ENCODE data around the gene CCDC171.
"Not testable (repeated sequence)": the region's sequence is repeated elsewhere in the genome, so short reads cannot be mapped to it uniquely, and the experiment has no call there.

The CCDC171 gene

GRCh38 chr9:15763371-15763770, 210.5 kb downstream of the CCDC171 start:
- no peaks in the 10 kb centered on the region for H3K4me1 ChIP-seq (ENCODE audit: control insufficient read depth, insufficient read depth, low read length)
- no peaks in the 10 kb centered on the region for H3K36me3 ChIP-seq (ENCODE audit: control insufficient read depth, insufficient read depth, low read length)
- H3K4me3 ChIP-seq (ENCODE audit: low read depth, low read length): no peak overlapping the region
- no peaks in the 10 kb centered on the region for H3K27me3 ChIP-seq (ENCODE audit: control insufficient read depth, insufficient read depth, low read length)
- H3K9ac ChIP-seq (ENCODE audit: low read depth, low read length): no peak overlapping the region
- H3K27ac ChIP-seq (ENCODE audit: low read depth, low read length): no peak overlapping the region
- no peaks in the 10 kb centered on the region for H3K9me3 ChIP-seq (ENCODE audit: control insufficient read depth, insufficient read depth, low read length)

GRCh38 chr9:15764131-15764530, 211.3 kb downstream of the CCDC171 start:
- Histone ChIP-seq H3K4me1 (ENCODE audit: control insufficient read depth, insufficient read depth, low read length) (no peaks in the 10 kb centered on the region), H3K9ac (ENCODE audit: low read depth, low read length) (no peak overlapping the region), H3K27me3 (ENCODE audit: control insufficient read depth, insufficient read depth, low read length) (no peaks in the 10 kb centered on the region), H3K36me3 (ENCODE audit: control insufficient read depth, insufficient read depth, low read length) (no peaks in the 10 kb centered on the region), H3K27ac (ENCODE audit: low read depth, low read length) (no peak overlapping the region), H3K9me3 (ENCODE audit: control insufficient read depth, insufficient read depth, low read length) (no peaks in the 10 kb centered on the region), H3K4me3 (ENCODE audit: low read depth, low read length) (no peak overlapping the region)

GRCh38 chr9:15769547-15769946, 216.7 kb downstream of the CCDC171 start:
- H3K27ac ChIP-seq (ENCODE audit: low read depth, low read length): no peak overlapping the region

GRCh38 chr9:15778861-15779260, 226.0 kb downstream of the CCDC171 start:
- H3K9ac ChIP-seq (ENCODE audit: low read depth, low read length): no peak overlapping the region
- H3K36me3 ChIP-seq (ENCODE audit: control insufficient read depth, insufficient read depth, low read length): no peaks in the 10 kb centered on the region
- no peaks in the 10 kb centered on the region for H3K4me1 ChIP-seq (ENCODE audit: control insufficient read depth, insufficient read depth, low read length)
- H3K27me3 ChIP-seq (ENCODE audit: control insufficient read depth, insufficient read depth, low read length): no peaks in the 10 kb centered on the region
- H3K27ac ChIP-seq (ENCODE audit: low read depth, low read length): no peak overlapping the region
- H3K9me3 ChIP-seq (ENCODE audit: control insufficient read depth, insufficient read depth, low read length): no peaks in the 10 kb centered on the region
- H3K4me3 ChIP-seq (ENCODE audit: low read depth, low read length): no peak overlapping the region

More at GRCh38 chr9:15769547-15769946, 216.7 kb downstream of the CCDC171 start:
- Histone ChIP-seq H3K4me1 (ENCODE audit: control insufficient read depth, insufficient read depth, low read length) (no peaks in the 10 kb centered on the region), H3K27me3 (ENCODE audit: control insufficient read depth, insufficient read depth, low read length) (no peaks in the 10 kb centered on the region), H3K4me3 (ENCODE audit: low read depth, low read length) (no peak overlapping the region), H3K36me3 (ENCODE audit: control insufficient read depth, insufficient read depth, low read length) (no peaks in the 10 kb centered on the region), H3K9ac (ENCODE audit: low read depth, low read length) (no peak overlapping the region), H3K9me3 (ENCODE audit: control insufficient read depth, insufficient read depth, low read length) (no peaks in the 10 kb centered on the region)

- Histone ChIP-seq H3K4me3 (ENCODE audit: low read depth, low read length) (no peak overlapping the region), H3K36me3 (ENCODE audit: control insufficient read depth, insufficient read depth, low read length) (no peaks in the 10 kb centered on the region), H3K9me3 (ENCODE audit: control insufficient read depth, insufficient read depth, low read length) (no peaks in the 10 kb centered on the region), H3K4me1 (ENCODE audit: control insufficient read depth, insufficient read depth, low read length) (no peaks in the 10 kb centered on the region), H3K9ac (ENCODE audit: low read depth, low read length) (no peak overlapping the region), H3K27me3 (ENCODE audit: control insufficient read depth, insufficient read depth, low read length) (no peaks in the 10 kb centered on the region), H3K27ac (ENCODE audit: low read depth, low read length) (no peak overlapping the region)
These were observed 229.3 kb downstream of the CCDC171 start for GRCh38 chr9:15782106-15782505.

GRCh38 chr9:15785584-15785983, 232.7 kb downstream of the CCDC171 start:
- Histone ChIP-seq H3K4me3 (ENCODE audit: low read depth, low read length) (no peak overlapping the region), H3K27me3 (ENCODE audit: control insufficient read depth, insufficient read depth, low read length) (no peaks in the 10 kb centered on the region), H3K9me3 (ENCODE audit: control insufficient read depth, insufficient read depth, low read length) (no peaks in the 10 kb centered on the region), H3K4me1 (ENCODE audit: control insufficient read depth, insufficient read depth, low read length) (no peaks in the 10 kb centered on the region), H3K27ac (ENCODE audit: low read depth, low read length) (no peak overlapping the region), H3K9ac (ENCODE audit: low read depth, low read length) (no peak overlapping the region), H3K36me3 (ENCODE audit: control insufficient read depth, insufficient read depth, low read length) (no peaks in the 10 kb centered on the region)

- Histone ChIP-seq H3K4me3 (ENCODE audit: low read depth, low read length) (no peak overlapping the region), H3K27ac (ENCODE audit: low read depth, low read length) (no peak overlapping the region), H3K36me3 (ENCODE audit: control insufficient read depth, insufficient read depth, low read length) (no peaks in the 10 kb centered on the region)
These were observed 233.8 kb downstream of the CCDC171 start for GRCh38 chr9:15786616-15787015.

GRCh38 chr9:15810219-15810899, 257.5 kb downstream of the CCDC171 start:
- H3K36me3 ChIP-seq (ENCODE audit: control insufficient read depth, insufficient read depth, low read length); H3K27me3 ChIP-seq (ENCODE audit: control insufficient read depth, insufficient read depth, low read length); H3K4me1 ChIP-seq (ENCODE audit: control insufficient read depth, insufficient read depth, low read length); H3K27ac ChIP-seq (ENCODE audit: low read depth, low read length); H3K9ac ChIP-seq (ENCODE audit: low read depth, low read length); H3K4me3 ChIP-seq (ENCODE audit: low read depth, low read length): not testable (repeated sequence)
- H3K9me3 ChIP-seq (ENCODE audit: control insufficient read depth, insufficient read depth, low read length): peaks cover 19% of the 10 kb centered on the region

More at GRCh38 chr9:15786616-15787015, 233.8 kb downstream of the CCDC171 start:
- Histone ChIP-seq H3K9ac (ENCODE audit: low read depth, low read length) (no peak overlapping the region), H3K4me1 (ENCODE audit: control insufficient read depth, insufficient read depth, low read length) (no peaks in the 10 kb centered on the region), H3K27me3 (ENCODE audit: control insufficient read depth, insufficient read depth, low read length) (no peaks in the 10 kb centered on the region), H3K9me3 (ENCODE audit: control insufficient read depth, insufficient read depth, low read length) (no peaks in the 10 kb centered on the region)

GRCh38 chr9:15813076-15813475, 260.2 kb downstream of the CCDC171 start:
- Histone ChIP-seq H3K36me3 (ENCODE audit: control insufficient read depth, insufficient read depth, low read length) (no peaks in the 10 kb centered on the region), H3K27me3 (ENCODE audit: control insufficient read depth, insufficient read depth, low read length) (no peaks in the 10 kb centered on the region), H3K4me1 (ENCODE audit: control insufficient read depth, insufficient read depth, low read length) (no peaks in the 10 kb centered on the region), H3K9ac (ENCODE audit: low read depth, low read length) (no peak overlapping the region), H3K4me3 (ENCODE audit: low read depth, low read length) (no peak overlapping the region), H3K27ac (ENCODE audit: low read depth, low read length) (no peak overlapping the region), H3K9me3 (ENCODE audit: control insufficient read depth, insufficient read depth, low read length) (peaks cover 21% of the 10 kb centered on the region)

- no peaks in the 10 kb centered on the region for H3K4me1 ChIP-seq (ENCODE audit: control insufficient read depth, insufficient read depth, low read length)
- H3K27me3 ChIP-seq (ENCODE audit: control insufficient read depth, insufficient read depth, low read length): no peaks in the 10 kb centered on the region
- H3K4me3 ChIP-seq (ENCODE audit: low read depth, low read length): no peak overlapping the region
- no peaks in the 10 kb centered on the region for H3K9me3 ChIP-seq (ENCODE audit: control insufficient read depth, insufficient read depth, low read length)
- no peaks in the 10 kb centered on the region for H3K36me3 ChIP-seq (ENCODE audit: control insufficient read depth, insufficient read depth, low read length)
- H3K9ac ChIP-seq (ENCODE audit: low read depth, low read length): no peak overlapping the region
- no peak overlapping the region for H3K27ac ChIP-seq (ENCODE audit: low read depth, low read length)
These were observed 271.5 kb downstream of the CCDC171 start for GRCh38 chr9:15824310-15824709.

- H3K4me1 ChIP-seq (ENCODE audit: control insufficient read depth, insufficient read depth, low read length): no peaks in the 10 kb centered on the region
- H3K27me3 ChIP-seq (ENCODE audit: control insufficient read depth, insufficient read depth, low read length): no peaks in the 10 kb centered on the region
- no peaks in the 10 kb centered on the region for H3K36me3 ChIP-seq (ENCODE audit: control insufficient read depth, insufficient read depth, low read length)
- H3K4me3 ChIP-seq (ENCODE audit: low read depth, low read length): no peak overlapping the region
- H3K27ac ChIP-seq (ENCODE audit: low read depth, low read length): no peak overlapping the region
- no peaks in the 10 kb centered on the region for H3K9me3 ChIP-seq (ENCODE audit: control insufficient read depth, insufficient read depth, low read length)
- no peak overlapping the region for H3K9ac ChIP-seq (ENCODE audit: low read depth, low read length)
These were observed 278.5 kb downstream of the CCDC171 start for GRCh38 chr9:15831384-15831783.
